GM08714 (cell line): ENCODE results near the gene KCNRG.
"Not testable (repeated sequence)": the region's sequence is repeated elsewhere in the genome, so short reads cannot be mapped to it uniquely, and the experiment has no call there.

ENCODE experiments used
- H3K4me3 ChIP-seq: fragments of 200-500 bp; sonication (Bioruptor generic); 2 replicates; pipeline ENCODE4 v1.5.1; 2014; ENCODE audit warnings: mild to moderate bottlenecking, low read length, inconsistent platforms
- ZNF274 ChIP-seq: IDR thresholded peaks from 2 replicates; pipeline ENCODE4 v1.6.1; 2012; ENCODE audit warnings: mild to moderate bottlenecking, low read depth, low read length

The KCNRG gene

GRCh38 chr13:50030315-50030714 lies 15.1 kb downstream of the KCNRG start:
- H3K4me3 ChIP-seq: no peak overlapping the region
- no peak for TF ChIP-seq ZNF274

DNA sequence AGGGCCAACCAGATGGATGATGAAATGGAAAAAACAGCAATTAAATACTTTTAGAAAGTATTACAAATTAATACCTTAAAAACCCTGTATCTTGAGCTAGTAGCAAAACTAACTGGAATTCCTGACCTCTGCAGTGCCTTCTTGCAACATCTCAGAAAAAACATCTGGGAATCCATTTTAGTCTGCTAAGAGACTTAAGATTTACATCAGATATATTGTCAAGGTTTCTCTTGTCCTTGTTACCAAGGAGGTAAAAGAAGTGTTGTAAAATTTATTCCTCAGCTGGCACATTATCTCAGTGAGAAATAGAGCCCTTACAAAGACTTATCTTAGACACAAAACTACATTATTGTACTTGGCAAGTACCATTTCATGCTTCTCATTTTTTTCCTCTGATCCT lies 18.5 kb downstream of the KCNRG start:
- no peak for TF ChIP-seq ZNF274
- no peak overlapping the region for H3K4me3 ChIP-seq

- no peak for TF ChIP-seq ZNF274
- no peak overlapping the region for H3K4me3 ChIP-seq
Observed at GRCh38 chr13:50037788-50038187, 22.5 kb downstream of the KCNRG start.

DNA sequence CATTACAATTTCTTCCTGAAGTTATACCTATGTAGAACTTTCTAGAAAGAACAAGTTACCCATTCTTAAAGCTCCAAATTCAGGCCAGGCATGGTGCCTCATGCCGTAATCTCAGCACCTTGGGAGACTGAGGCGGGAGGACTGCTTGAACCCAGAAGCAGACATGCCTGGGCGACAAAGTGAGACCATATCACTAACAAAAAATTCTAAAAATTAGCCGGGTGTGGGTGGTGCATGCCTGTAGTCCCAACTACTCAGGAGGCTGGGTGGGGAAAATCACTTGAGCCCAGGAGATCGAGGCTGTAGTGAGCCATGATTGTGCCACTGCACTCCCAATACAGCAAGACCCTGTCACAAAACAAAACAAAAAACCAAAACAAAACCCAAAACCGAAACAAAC lies 23.0 kb downstream of the KCNRG start:
- H3K4me3 ChIP-seq: no peak overlapping the region

DNA sequence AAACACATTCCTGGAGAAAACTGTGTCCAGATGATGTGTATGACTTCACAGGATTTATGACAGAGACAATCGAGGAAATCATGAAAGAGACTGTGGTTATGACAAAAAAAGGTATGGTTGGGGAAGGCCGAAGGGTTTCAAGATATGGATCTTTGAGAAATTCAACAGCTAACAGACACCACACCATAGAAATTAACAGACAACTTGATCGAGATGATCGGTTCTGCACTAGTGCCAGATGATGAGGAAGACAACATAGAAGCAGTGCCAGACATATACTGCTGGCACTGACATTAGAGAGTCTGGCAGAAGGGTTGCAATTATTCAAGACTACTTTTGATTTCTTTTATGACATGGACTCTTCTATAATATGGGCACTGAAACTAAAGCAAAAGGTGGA lies 37.2 kb downstream of the KCNRG start:
- TF ChIP-seq ZNF274: no peak
- H3K4me3 ChIP-seq: no peak overlapping the region

More for the DNA sequence above, 23.0 kb downstream of the KCNRG start:
- no peak for TF ChIP-seq ZNF274

- no peak for TF ChIP-seq ZNF274
- H3K4me3 ChIP-seq: no peak overlapping the region
Observed at GRCh38 chr13:50053844-50054243, 38.6 kb downstream of the KCNRG start.

DNA sequence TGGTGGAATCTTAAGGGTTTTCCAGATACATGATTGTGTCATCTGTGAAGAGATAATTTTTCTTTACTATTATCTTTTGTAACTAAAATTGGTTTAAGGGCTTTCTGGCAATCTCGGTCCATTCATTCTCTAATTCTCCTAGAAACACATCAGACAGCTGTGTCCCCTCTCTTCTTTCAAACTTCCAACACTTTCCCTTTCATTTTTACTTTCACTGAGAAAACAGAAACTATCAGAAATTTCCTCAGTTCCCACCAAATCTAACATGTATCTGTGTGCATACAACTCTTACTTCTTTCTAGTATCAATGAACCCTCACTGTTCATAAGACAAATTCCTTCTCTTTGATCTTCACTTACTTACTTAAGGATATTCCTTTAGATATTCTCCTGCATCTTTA lies 40.2 kb downstream of the KCNRG start:
- no peak overlapping the region for H3K4me3 ChIP-seq
- TF ChIP-seq ZNF274: no peak

GRCh38 chr13:50060718-50061117 lies 45.5 kb downstream of the KCNRG start:
- H3K4me3 ChIP-seq: no peak overlapping the region
- TF ChIP-seq ZNF274: no peak

GRCh38 chr13:50062336-50062735 lies 47.1 kb downstream of the KCNRG start:
- H3K4me3 ChIP-seq: not testable (repeated sequence)

DNA sequence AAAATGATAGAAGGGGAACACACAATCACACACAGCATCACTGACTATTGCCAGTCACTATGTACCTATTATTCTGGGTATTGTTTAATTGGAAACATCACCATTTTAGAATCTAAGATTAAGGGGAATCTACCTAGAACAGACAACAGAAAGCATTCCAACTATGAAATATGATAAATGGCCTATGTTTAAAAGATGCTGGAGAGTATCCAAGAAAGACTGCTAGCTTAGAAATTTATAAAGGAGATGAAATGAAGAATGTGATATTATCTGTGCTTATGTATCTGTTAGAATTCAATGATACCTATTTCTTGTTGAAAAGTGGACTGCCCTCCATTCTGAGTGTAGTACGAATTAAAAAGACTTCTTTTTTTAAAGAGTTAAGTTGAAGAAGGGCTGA lies 50.5 kb downstream of the KCNRG start:
- no peak overlapping the region for H3K4me3 ChIP-seq
- no peak for TF ChIP-seq ZNF274

- TF ChIP-seq ZNF274: no peak
- H3K4me3 ChIP-seq: no peak overlapping the region
Observed at GRCh38 chr13:50068508-50068907, 53.3 kb downstream of the KCNRG start.

DNA sequence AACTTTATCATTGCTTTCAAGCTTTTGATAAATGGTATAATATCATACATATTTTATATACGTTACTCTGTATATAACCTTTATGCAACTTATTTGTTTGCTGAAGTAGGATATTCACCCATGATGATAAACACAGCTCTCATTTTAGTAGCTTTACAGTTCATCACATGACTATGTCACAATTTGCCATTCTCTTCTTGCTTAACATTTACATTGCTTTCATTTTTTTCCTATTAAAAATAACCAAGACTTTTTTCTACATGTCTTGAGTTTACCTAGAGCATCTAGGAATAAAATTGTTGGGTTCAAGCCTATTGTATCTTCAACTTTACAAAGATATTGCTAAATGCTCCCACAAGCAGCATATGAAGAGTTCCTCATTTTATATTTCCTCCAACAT lies 54.0 kb downstream of the KCNRG start:
- H3K4me3 ChIP-seq: no peak overlapping the region
- no peak for TF ChIP-seq ZNF274

- no peak overlapping the region for H3K4me3 ChIP-seq
- no peak for TF ChIP-seq ZNF274
Observed at GRCh38 chr13:50070186-50070585, 54.9 kb downstream of the KCNRG start.
